ENCODE data around the gene CD274. TPM values are rescaled to one million over a fixed set of nuclear protein-coding genes. Genes with fewer than 3 reads are reported as not detected.

CD274 gene
- total and polyA plus RNA-seq, 2 donors (not counting 3 experiments of a cell fraction or from before 2014, with no cell fraction given) = 25.4 to 26.8 TPM

DNA sequence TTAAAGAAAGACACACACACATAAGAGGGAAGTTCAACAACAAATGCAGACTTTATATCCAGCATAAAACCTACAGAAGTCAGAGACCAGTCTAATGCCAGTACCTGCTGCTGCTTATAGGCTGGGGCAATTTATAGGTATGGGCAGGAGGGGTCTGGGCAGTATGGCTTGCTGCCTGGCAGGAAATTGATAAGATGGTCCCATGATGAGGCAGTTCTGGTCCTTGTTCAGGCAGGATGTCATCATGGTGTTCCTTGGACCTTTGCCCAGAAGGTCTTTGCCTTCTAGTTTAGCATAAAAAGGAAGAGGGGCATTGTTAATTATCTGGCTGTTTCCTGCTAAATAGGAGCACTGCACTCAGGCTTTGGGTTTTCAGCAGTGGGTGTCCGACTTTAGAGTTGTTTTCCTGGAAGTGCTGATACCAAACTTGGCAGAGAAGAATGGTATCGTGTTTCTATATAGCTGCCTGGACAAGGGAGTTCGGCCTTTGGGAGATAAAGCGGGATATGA is 49.6 kb downstream of the CD274 start:
- Histone ChIP-seq H3K4me3 (replicated peaks in 1 of 3; ENCODE audit: insufficient read depth in 1 of 3, low read depth in 1 of 3, low read length in 3 of 3) (no peak overlapping the region), H3K9ac (replicated peaks; ENCODE audit: extremely low read depth, insufficient read depth, low read length) (peak overlapping the region; percentile 65), H3K9me3 (replicated peaks; ENCODE audit: control insufficient read depth, insufficient read depth, low read length) (no peaks in the 10 kb centered on the region), H3K4me1 (ENCODE audit: control insufficient read depth, extremely low read depth, insufficient read depth, low read length) (peaks cover 33% of the 10 kb centered on the region), H3K79me2 (ENCODE audit: control insufficient read depth, insufficient read depth, low read length) (no peaks in the 10 kb centered on the region), H3K4me2 (ENCODE audit: insufficient read depth, low read length) (peak overlapping the region; percentile 64), H3K36me3 (ENCODE audit: control insufficient read depth in 2 of 2, extremely low read depth in 1 of 2, insufficient read depth in 2 of 2, low read length in 2 of 2) (no peaks in the 10 kb centered on the region), H3K27me3 (ENCODE audit: control insufficient read depth in 2 of 2, insufficient read depth in 2 of 2, low read length in 2 of 2) (no peaks in the 10 kb centered on the region), H2AFZ (ENCODE audit: low read depth, low read length) (no peak overlapping the region), H3K9me1 (replicated peaks; ENCODE audit: control insufficient read depth, extremely low read depth, insufficient read depth, low read length) (no peaks in the 10 kb centered on the region), H4K20me1 (replicated peaks; ENCODE audit: control insufficient read depth, extremely low read depth, insufficient read depth, low read length) (no peaks in the 10 kb centered on the region), H3K27ac (ENCODE audit: insufficient read depth, low read depth, low read length) (peak overlapping the region; percentile 89)
- TF ChIP-seq FOS (IDR thresholded peaks at IDR 0.05; ENCODE audit: borderline replicate concordance, insufficient read depth, low read length) (peak; percentile 91), MYC (IDR thresholded peaks at IDR 0.05; ENCODE audit: low read depth, low read length) (peak; percentile 56), POLR2A (IDR thresholded peaks at IDR 0.05; ENCODE audit: low read depth, low read length) (peak; percentile 95), GATA2 (IDR thresholded peaks at IDR 0.05; ENCODE audit: insufficient read depth, insufficient read length, low read depth, low read length) (peak; percentile 98), CTCF (IDR thresholded peaks at IDR 0.05; ENCODE audit: extremely low read depth in 1 of 2, insufficient read depth in 1 of 2, low read depth in 1 of 2, low read length in 2 of 2) (no peak), POLR2AphosphoS5 (IDR thresholded peaks at IDR 0.05; ENCODE audit: insufficient read depth, low read depth, low read length) (peak; percentile 98), EZH2 (IDR thresholded peaks at IDR 0.05; ENCODE audit: borderline replicate concordance, low read depth, low read length, severe bottlenecking) (no peak), JUN (IDR thresholded peaks at IDR 0.05; ENCODE audit: borderline replicate concordance, insufficient read depth, insufficient read length, low read depth) (peak; percentile 71)
- TF ChIP-seq, protein P1, sequence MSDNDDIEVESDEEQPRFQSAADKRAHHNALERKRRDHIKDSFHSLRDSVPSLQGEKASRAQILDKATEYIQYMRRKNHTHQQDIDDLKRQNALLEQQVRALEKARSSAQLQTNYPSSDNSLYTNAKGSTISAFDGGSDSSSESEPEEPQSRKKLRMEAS (IDR thresholded peaks at IDR 0.05; ENCODE audit: insufficient read depth, insufficient read length) = no peak
- ChIA-PET CTCF (interaction anchor here (1.2 to 3.7 kb wide), 6 partner anchors 8 to 59 kb away, joined by 3 to 19 read pairs (median 6); partner anchors contain the start of genes CD274 and PDCD1LG2), POLR2A (interaction anchor here (1.0 to 2.4 kb wide), 4 partner anchors 9 to 50 kb away, joined by 3 to 25 read pairs (median 14); partner anchors contain the start of genes CD274 and PDCD1LG2)
- no TSS peak for BruUV-seq (replicated peaks)
- intact Hi-C loops (cut with micrococcal nuclease) = loop anchor here (1.0 kb wide), 4 partner anchors 9 to 231 kb away; partner anchors contain the start of gene CD274
- FAIRE-seq = peak; percentile 95
- DNase-seq (ENCODE audit: low read depth, low spot score) = peak; percentile 97
- dilution Hi-C loops (cut with MboI; ENCODE audit: extremely low pct_ligation_motif_present, low sequenced_read_pairs) = no loop called here

All from endothelial cell of umbilical vein (primary cell).